Measurements from ENCODE around the gene OLA1.

DNA sequence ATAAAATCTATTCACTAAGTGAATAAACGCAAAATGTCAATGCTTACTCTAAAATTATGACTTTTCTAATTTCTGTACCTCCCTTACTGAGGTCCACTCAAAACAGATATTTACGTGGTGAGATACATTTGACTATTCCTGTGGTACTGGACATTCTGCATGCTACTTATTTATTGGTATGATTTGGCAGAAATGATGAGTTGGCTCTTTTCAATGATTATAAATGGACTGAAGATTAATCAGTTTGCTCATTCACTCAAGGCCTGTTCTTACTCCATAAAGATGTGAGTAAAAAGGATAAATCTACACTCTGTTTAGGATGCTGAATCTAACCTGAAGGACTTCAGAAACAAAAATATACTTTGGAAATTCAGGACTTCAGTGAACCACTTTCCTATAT lies 98.8 kb downstream of the OLA1 start:
- TF ChIP-seq, protein P1, sequence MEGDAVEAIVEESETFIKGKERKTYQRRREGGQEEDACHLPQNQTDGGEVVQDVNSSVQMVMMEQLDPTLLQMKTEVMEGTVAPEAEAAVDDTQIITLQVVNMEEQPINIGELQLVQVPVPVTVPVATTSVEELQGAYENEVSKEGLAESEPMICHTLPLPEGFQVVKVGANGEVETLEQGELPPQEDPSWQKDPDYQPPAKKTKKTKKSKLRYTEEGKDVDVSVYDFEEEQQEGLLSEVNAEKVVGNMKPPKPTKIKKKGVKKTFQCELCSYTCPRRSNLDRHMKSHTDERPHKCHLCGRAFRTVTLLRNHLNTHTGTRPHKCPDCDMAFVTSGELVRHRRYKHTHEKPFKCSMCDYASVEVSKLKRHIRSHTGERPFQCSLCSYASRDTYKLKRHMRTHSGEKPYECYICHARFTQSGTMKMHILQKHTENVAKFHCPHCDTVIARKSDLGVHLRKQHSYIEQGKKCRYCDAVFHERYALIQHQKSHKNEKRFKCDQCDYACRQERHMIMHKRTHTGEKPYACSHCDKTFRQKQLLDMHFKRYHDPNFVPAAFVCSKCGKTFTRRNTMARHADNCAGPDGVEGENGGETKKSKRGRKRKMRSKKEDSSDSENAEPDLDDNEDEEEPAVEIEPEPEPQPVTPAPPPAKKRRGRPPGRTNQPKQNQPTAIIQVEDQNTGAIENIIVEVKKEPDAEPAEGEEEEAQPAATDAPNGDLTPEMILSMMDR (IDR thresholded peaks at IDR 0.05): no peak
- no peak for TF ChIP-seq POLR2A (IDR thresholded peaks at IDR 0.05; ENCODE audit: low read length)
- no peak for TF ChIP-seq RFX5 (IDR thresholded peaks at IDR 0.05)
- TF ChIP-seq, protein P2, sequence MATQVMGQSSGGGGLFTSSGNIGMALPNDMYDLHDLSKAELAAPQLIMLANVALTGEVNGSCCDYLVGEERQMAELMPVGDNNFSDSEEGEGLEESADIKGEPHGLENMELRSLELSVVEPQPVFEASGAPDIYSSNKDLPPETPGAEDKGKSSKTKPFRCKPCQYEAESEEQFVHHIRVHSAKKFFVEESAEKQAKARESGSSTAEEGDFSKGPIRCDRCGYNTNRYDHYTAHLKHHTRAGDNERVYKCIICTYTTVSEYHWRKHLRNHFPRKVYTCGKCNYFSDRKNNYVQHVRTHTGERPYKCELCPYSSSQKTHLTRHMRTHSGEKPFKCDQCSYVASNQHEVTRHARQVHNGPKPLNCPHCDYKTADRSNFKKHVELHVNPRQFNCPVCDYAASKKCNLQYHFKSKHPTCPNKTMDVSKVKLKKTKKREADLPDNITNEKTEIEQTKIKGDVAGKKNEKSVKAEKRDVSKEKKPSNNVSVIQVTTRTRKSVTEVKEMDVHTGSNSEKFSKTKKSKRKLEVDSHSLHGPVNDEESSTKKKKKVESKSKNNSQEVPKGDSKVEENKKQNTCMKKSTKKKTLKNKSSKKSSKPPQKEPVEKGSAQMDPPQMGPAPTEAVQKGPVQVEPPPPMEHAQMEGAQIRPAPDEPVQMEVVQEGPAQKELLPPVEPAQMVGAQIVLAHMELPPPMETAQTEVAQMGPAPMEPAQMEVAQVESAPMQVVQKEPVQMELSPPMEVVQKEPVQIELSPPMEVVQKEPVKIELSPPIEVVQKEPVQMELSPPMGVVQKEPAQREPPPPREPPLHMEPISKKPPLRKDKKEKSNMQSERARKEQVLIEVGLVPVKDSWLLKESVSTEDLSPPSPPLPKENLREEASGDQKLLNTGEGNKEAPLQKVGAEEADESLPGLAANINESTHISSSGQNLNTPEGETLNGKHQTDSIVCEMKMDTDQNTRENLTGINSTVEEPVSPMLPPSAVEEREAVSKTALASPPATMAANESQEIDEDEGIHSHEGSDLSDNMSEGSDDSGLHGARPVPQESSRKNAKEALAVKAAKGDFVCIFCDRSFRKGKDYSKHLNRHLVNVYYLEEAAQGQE (IDR thresholded peaks at IDR 0.05): no peak
- TF ChIP-seq BHLHE40 (IDR thresholded peaks at IDR 0.05; ENCODE audit: low read depth, low read length): no peak
- TF ChIP-seq RAD21 (conservative IDR thresholded peaks at IDR 0.05 in 1 of 2, IDR thresholded peaks at IDR 0.05 in 1 of 2): no peak
- TF ChIP-seq CEBPB (IDR thresholded peaks at IDR 0.05): no peak
- TF ChIP-seq, protein P3, sequence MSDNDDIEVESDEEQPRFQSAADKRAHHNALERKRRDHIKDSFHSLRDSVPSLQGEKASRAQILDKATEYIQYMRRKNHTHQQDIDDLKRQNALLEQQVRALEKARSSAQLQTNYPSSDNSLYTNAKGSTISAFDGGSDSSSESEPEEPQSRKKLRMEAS (IDR thresholded peaks at IDR 0.05): no peak
- no peak for TF ChIP-seq EHMT2 (IDR thresholded peaks at IDR 0.05; ENCODE audit: low read depth)
- no peak for TF ChIP-seq TP53 (CRISPR knock-in tag; IDR thresholded peaks at IDR 0.05)
- no peak for TF ChIP-seq MYC (IDR thresholded peaks at IDR 0.05; ENCODE audit: borderline replicate concordance, low read length)
- TF ChIP-seq SMC3 (IDR thresholded peaks at IDR 0.05): no peak
- no peak for TF ChIP-seq HOXB5 (CRISPR knock-in tag; IDR thresholded peaks at IDR 0.05)

Data from A549 (cell line).